CD4-positive, alpha-beta T cell treated with Interleukin-17A for 1 hour (primary cell): ENCODE results near the gene BTN3A1.
"Not testable (repeated sequence)": the region's sequence is repeated elsewhere in the genome, so short reads cannot be mapped to it uniquely, and the experiment has no call there.

Source experiments
- DNase-seq: peaks from one replicate; pipeline ENCODE4 v3.0.0-alpha.2; 2020

The BTN3A1 gene

DNA sequence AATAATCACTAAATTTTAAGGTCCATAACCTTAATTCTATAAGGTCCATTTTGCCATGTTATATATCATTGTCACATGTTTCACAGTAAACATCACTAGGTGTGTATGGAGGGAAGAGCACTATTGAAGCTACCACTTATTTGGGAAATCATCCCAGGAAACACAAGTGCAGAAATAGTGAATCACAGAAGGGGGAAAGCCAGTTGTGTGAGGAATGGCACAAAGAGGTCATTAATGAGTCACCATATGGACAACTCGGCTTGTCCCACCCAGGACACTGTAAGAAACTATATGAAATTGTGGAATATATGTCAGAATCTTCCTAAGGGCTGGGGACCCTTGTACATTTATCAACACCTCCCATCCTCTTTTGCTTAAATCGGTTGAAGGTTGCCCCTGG is 13.7 kb downstream of the BTN3A1 start:
- DNase-seq = no peak

DNA sequence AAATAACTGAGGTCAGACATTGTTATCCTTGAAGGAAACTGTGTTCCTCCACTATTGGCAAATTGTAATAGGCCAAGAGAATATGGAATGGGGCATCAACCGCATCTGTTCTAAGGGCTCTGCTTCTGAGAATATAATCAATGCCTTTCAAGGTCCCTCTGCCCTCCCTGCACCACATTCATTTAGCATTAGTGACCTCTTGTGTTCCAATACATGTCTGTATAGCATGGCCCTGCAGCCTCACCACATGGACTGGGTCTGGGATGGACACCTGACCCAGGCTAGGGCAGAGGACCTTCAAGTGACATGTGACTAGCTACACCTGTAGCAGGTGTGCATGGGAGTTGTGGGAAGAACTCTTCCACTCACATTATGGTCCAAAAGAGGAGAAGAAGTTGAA is 14.2 kb downstream of the BTN3A1 start:
- DNase-seq = no peak

DNA sequence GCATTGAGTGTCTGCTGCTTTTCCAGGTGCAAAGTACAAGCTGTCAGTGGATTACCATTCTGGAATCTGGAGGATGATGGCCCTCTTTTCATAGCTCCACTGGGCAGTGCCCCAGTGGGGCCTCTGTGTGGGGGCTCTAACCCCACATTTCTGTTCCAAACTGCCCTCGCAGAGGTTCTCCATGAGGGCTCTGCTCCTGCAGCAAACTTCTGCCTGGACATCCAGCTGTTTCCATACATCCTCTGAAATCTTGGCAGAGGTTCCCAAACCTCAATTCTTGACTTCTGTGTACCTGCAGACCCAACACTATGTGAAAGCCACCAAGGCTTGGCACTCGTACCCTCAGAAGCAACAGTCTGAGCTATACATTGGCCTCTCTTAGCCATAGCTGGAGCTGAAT is 16.0 kb downstream of the BTN3A1 start:
- not testable (repeated sequence) for DNase-seq

DNA sequence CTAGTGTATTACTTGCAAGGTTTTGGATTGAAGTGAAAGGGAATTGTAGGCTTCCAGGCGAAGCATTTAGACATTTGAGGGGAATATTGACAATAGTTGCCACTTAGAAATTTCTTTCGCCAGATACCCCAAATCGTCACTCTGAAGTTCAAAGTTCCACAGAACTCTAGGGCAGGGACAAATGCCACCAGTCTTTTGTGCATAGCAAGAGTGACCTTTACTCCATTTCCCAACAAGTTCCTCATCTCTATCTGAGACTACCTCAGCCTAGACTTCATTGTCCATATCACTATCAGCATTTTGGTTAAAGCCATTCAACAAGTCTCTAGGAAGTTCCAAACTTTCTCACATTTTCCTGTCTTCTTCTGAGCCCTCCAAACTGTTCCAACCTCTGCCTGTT is 16.7 kb downstream of the BTN3A1 start:
- not testable (repeated sequence) for DNase-seq

DNA sequence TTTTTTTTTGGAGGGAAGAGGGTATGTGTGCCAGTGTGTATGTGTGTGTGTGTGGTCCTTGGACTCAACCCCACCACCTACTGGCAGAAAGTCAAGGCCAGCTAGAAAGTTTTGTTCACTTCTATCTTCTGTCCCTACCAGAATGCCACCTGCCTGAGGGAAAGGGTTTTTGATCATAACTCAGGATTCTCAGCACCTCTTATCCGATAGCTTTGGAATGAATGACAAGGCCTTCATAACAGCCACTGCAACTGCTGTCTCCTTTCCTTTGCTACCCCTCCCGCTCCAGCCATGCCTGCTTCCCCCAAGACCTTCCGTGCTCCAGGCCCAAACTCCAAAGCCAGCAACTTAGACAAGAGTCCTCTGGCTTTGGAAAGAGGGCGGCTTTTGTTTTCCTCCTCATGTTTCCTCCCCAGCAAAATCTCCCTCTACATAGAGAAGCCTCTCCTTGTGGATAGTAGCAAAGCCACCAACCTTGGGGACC is 18.7 kb downstream of the BTN3A1 start:
- DNase-seq = peak; percentile 51

DNA sequence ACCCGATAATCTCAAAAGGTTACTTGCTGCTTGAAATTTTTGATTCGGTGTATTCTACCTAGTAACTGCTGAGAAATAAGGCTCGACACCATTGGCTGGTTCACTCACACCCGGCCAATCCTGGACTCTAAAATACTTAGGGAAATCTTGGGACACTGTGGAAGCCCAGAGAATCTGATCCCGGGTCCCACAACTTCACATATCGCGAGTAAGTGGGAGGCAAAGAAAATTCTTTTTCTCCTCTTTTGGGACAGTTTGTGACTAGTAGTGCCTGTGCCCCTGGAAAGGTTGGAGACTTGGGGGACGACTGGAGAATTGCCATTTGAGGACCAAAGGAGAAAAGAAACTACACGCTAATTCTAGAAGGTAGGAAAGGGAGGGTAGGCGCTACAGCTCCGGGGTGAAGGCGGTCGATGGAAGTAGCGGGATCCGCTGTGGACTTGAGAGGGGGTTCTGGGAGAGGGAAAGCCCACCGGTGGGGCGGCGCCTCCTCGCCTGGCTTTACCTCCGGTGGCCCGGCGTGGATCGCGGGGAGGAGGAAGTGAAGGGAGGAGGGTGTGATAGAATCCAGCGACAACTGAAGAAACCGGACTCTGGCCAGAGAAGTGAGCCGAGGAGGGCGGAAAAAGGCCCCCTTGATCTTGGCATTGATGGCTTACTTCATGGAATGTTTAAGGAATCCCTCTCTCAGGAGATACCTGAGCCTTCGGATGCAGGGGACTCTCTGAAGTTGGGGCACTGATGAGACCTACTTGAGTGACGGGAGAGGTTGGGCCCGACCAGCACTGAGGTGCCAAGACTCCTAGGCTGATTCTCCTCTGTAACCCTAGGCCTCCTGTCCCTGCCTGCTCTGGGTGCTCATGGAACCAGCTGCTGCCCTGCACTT is 19.4 kb downstream of the BTN3A1 start:
- DNase-seq = peak; percentile 79

DNA sequence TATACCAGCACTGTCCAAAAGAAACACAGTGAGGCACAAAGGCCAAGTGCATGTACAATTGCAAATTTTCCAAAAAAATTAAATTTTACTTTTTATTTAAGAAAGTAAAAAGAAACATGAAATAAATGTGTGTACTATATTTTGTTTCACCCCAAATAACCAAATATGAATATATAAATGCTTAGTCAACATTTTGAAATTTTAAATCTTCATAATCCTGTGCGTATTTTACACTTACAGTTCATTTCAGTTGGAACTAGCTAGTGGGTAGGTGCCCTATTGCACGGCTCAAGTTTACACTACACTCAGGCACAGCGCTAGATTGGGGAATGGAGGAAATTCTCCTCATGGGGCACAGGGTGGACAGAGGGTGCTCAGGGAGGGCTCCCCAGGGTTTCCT is 20.3 kb downstream of the BTN3A1 start:
- DNase-seq = no peak

DNA sequence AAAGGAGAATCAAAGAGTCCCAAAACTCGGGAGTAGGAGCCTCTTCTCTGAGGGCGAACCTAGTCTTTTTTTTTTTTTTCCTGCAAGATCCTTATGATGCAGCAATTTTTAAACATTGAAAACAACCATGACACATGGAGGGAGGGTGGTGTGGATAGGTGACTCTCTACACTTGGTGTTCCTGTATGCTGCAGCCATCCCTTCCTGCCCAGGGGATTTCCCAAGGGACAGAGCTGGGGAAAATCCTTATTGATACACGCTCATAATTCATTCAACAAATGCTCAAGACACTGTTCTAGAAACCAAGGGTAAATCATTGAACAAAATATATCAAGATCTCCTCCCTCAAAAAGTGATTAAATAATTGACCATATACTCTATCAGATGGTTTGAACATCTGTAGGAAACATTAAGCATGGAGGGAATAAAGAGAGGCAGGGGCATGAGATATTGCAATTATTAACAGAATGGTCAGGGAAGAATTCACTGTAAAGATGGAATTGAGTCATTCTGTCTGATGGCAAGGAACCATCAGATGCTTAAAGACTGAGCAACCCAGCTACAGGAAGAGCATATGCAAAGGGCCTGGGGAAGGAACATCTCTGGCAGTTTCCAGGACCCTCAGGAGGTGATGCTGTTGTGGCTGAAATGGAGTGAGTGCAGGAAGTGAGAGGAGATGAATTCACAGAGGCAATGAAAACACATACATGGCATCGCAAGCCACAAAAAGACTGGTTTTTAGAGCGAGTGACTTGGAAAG is 24.8 kb downstream of the BTN3A1 start:
- no peak for DNase-seq

DNA sequence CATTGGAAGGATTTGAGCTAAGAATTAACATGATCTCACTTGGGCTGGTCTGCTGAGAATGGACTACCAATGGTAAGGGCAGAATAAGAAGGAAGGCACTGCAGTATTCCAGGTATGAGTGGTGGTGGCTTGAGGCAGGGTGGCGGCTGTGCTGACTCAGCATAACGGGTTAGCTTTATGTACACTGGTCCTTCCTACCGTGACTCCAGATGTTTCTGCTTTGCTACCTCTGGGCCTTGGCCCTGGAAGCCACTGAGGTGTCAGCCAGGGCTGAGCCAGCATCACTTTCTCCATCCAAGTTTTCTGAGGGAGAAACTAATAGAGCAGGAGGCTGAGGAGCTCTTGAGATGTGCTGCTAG is 25.4 kb downstream of the BTN3A1 start:
- no peak for DNase-seq

DNA sequence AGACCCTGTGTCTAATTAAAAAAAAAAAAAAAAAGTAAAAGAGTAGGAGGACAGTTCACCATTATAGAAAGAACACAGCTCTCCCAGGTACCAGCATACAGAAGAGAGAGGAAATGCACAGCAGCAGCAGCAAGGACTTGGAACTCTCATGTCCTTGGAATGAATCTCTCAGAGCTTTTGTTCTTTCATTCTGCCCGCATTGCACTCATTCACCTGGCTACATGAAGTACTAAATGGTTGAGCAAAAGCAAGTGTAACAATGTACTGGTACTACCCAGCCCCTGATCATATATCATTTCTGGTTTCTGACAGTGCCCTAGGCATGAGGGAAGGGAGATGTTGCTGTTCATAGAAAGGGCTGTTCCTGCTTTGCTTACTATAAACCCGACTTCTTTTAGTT is 26.1 kb downstream of the BTN3A1 start:
- no peak for DNase-seq

DNA sequence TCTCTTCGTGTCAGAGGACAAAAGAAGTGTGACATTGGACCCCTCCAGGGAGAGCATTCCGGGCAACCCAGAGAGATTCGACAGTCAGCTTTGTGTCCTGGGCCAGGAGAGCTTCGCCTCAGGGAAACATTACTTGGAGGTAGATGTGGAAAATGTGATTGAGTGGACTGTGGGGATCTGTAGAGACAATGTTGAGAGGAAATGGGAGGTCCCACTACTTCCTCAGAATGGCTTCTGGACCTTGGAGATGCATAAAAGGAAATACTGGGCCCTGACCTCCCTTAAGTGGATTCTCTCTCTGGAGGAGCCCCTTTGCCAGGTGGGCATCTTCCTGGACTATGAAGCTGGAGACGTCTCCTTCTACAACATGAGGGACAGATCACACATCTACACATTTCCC is 28.7 kb downstream of the BTN3A1 start:
- no peak for DNase-seq

DNA sequence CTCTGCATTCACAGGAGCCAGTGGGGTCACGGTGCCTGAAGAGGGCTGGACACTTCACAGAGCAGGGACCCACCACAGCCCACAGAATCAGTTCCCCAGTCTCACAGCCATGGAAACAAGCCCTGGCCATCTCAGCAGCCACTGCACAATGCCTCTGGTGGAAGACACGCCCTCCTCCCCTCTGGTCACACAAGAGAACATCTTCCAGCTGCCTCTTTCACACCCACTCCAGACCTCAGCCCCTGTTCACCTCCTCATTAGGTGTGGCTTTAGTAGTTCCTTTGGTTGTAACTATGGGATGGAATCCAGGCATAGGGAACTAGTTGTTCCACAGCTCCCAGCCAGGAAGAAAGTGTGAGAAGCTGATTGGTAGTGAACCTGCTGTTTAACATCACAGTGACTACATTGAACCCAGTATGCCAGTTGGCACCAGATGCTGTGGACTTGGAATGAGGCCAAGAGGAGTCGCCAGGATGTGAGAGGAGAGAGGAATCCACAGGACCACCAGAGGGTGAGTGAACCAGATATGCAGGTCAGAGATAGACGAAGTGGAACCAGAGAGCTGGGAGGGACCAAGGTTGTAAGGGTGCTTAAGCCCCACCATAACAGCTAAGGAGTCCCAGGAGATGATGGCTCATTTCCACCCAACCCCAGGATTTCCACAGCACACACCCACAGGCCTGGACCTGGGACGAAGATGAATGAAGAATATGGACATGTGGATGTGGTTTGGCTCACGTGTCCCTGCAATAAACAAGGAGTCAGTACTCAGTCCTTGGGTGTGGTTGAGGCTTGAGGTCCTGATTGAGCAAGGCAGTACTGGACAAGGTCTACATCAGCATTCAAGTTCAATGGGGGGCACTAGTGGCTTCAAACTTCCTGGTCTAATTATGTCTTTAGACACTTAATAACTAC is 29.4 kb downstream of the BTN3A1 start:
- DNase-seq = no peak

DNA sequence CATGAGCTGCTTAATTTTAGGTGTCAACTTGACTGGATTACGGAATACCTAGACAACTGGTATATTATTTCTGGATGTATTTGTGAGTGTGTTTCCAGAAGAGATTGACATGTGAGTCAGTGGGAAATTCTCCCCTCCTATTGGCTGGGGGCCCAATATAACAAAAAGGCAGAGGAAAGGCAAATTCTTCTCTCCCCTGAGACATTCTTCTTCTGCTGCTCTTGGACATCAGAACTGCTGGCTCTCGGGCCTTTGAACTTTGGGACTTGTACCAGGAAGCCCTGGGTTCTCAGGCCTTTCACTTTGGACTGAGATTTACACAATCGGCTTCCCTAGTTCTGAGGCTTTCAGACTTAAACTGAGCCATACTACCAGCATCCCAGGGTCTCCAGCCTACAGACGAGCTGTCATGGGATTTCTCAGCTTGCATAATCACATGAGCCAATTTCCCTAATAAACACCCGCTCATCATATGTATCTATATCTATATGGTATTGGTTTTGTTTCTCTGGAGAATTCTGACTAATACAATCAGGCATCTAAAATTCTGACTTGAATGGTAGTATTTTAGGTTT is 30.6 kb downstream of the BTN3A1 start:
- DNase-seq = no peak

DNA sequence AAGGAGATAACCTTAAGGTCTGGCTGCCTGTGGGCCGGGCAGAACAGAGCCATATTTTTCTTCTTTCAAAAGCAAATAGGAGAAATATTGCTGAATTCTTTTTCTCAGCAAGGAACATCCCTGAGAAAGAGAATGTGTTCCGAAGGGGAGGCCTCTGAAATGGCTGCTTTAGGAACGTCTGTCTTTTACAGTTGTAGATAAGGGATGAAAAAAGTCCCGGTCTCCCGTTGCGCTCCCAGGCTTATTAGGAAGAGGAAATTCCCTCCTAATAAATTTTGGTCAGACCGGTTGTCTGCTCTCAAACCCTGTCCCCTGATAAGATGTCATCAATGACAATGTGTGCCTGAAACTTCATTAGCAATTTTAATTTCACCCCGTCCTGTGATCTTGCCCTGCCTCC is 31.6 kb downstream of the BTN3A1 start:
- not testable (repeated sequence) for DNase-seq

DNA sequence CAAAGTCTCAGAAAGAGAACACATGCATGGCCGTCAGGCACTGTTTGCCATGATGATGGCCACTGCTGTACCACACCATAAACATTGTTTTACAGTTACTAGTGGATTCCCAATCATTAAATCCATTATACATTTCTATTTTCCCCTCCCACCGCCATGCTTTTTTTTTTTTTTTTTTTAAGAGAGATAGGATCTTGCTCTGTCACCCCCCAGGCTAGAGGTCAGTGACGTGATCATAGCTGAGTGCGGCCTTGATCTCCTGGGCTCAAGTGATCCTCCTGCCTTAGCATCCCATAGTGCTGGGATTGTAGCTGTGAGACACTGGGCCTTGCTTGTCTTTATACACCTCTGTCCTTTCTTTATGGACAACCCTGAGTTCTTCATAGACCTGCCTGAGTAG is 33.9 kb downstream of the BTN3A1 start:
- no peak for DNase-seq

DNA sequence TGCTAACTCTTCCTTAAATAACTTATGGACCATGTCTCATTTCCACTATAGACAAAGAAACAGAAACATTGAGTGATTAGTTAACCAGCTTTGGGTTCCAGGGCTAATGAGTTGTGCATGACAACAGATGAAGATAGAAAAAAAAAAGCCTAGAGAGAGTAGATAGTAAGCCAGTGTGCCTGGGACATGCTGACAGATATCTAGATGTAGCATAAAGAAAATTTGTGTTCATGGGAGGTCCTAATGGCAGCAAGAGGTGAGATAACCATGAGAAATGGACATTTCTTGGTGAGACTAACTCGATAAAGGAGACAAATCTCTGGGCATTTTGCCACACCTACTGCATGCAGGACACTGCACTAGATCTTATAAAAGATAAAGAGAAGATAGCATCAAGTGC is 35.5 kb downstream of the BTN3A1 start:
- no peak for DNase-seq

DNA sequence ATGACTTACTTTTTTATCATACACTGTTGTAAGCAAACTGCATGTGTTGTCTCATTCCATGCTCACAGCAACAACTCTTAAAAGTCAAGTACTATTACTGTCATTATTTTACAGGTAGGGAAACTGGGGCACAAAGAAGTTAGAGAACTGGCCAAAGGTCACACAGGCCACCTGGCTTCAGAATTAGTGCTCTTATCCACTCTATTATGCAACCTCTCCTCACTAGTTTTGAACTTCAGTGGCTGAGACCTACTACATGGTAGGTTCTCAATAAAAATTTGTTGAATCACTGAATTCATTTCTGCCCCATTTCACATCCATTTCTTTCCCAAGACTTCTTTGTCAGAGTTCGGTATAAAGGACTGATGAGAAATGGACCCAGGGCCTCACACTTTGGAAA is 35.9 kb downstream of the BTN3A1 start:
- DNase-seq = no peak

DNA sequence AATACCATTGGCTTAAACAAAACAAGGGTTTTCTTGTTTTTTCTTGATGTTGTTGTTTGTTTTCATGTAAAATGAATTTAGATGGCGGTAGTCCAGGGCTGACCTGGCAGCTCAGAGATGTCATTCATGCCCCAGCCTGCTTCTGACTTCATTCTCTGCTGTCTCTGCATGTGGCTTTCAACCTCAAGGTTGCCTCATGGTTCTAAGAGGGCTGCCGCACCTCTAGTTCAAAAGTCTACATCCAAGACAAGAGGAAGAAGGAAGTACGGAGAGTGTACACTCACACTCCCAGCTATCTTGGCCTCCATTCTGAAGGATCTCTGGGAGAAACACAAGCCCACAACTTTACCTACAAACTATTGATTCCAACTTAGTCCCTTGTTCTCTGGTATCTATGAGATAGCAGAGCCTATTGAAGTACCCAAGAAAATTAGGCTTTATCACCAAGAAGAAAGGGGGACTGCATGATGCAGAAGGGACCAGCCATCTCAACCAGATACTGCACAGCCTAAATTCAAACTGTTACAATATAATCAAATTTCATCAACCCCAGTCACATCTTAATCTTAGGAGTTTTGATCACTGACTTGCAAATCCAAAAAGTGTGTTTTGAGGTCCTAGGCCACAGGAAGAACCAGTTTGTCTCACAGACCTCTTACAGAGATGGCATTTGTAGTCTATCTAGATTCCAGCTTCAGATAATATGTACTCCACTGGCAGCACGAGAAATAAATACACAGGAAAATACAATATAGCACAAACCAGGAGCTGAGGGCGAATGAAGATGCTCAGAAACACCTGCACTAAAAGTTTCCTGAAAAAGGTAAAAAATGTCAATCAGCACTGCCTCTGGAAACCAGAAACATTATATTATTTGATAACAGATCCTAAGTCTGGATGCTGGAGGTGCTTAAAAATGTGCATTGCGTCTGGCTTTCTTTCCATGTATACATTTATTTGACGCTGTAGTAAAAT is 37.4 kb downstream of the BTN3A1 start:
- DNase-seq = peak; percentile 23

DNA sequence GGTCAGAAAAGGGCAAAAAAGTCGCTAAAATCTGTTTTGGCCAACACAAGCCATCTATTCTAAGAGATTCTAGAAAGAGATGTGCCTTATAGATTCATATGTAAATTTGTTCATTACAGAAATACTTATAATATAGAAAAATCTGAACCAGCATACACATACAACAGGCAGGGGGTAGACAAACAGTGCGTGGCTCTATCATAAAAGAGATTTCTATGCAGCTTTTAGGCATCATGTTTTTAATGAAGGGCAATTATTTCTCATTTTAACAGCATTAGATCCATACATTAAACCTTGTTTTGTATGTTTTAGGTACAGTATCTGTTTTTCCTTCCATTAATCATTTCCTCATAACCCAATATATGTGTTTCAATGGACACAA is 38.9 kb downstream of the BTN3A1 start:
- DNase-seq = no peak

DNA sequence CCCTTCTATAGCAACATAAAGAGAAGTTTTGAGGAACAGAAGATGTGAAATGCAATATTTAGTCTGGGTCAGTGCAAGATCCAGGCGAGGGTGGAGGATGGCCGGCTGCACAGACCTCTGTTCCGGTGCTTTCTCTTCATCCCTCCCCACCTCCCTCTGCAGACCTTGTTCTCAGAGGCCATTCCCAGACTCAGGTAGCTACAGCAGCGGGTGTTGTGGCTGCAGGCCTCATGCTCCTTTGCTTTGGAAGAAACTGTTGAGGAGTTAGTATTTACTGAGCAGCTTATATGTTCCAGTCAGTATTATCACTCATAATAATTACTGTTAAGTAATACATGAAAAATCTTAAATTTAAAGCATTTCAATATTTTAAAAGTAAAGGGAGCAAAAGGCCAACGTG is 39.9 kb downstream of the BTN3A1 start:
- peak; percentile 15 for DNase-seq

DNA sequence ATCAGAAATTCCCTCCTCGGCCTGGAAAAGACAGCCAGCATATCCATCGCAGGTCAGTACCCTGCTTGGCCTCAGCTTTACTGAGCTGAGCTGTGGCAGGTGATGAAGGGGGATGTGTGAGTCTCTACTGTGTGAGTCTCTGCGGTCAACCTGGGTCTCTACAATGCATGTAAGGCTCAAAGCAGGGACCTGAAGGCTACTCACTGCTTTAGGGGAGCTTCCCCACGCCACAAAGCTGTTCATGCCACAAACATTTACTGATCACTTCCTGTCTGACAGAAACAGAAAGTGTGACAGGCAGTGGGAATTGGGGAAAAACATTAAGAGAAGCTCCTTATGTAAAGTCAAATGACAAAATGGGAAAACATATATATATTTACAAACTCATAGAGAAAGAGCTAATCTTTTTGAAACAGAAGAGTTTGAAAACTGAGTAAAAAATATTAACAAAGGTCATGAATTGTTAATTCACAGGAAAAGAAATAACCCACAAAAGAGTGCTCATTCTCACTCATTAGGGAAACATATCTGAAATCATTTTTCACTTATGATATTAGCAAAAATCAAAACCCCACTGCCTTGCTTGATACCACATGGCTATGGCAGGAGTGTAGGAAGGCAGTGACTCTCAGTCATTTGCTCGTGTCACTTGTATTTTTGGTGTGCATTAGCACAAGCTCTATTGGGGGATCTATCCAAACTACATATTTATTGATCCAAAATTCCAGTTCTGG is 44.0 kb downstream of the BTN3A1 start:
- peak; percentile 68 for DNase-seq
